ENCODE measurements around the gene ACR. TPM values are rescaled to one million over a fixed set of nuclear protein-coding genes. Genes with fewer than 3 reads are reported as not detected.

ACR gene
- total RNA-seq = 0.16 TPM in 1 of 2 replicates, not detected in the other

GRCh38 chr22:50737728-50738648 lies at the start of gene ACR:
Gene ACR, plus strand, starts transcription at chr22:50738204. Its CDS starts 32 bp downstream, at chr22:50738236.

GRCh38 chr22:50783033-50783879 lies 45.3 kb downstream of the ACR start, which contains the start of gene RABL2B:
Gene RABL2B, minus strand, starts transcription at chr22:50783636. Its CDS starts 1,342 bp downstream, at chr22:50782294.

Small RNA genes lying within 50 kb of the gene (small RNA-seq; reads per million reads assigned to genes)
- gene RNU6-409P = not detected

Other genes starting within 250 kb of the ACR start
- 82.6 and 93.6 TPM in 2 replicates for gene LMF2, start 230.5 kb upstream of the ACR start, total RNA-seq
- gene NCAPH2, start 230.0 kb upstream of the ACR start, total RNA-seq = 23.3 and 24.8 TPM in 2 replicates
- gene SCO2, start 212.6 kb upstream of the ACR start, total RNA-seq = 3.2 and 6.1 TPM in 2 replicates
- gene TYMP, start 208.2 kb upstream of the ACR start, total RNA-seq = 73.7 and 88.9 TPM in 2 replicates
- 0.12 TPM in 1 of 2 replicates, not detected in the other for gene KLHDC7B, start 192.3 kb upstream of the ACR start, total RNA-seq
- gene SYCE3, start 175.3 kb upstream of the ACR start, total RNA-seq = not detected in 2 replicates
- gene CPT1B, start 159.8 kb upstream of the ACR start, total RNA-seq = 3.2 and 4.0 TPM in 2 replicates
- gene CHKB, start 155.4 kb upstream of the ACR start, total RNA-seq = 40.8 and 45.1 TPM in 2 replicates
- 1.9 and 4.6 TPM in 2 replicates for gene MAPK8IP2, start 137.4 kb upstream of the ACR start, total RNA-seq
- gene ARSA, start 110.1 kb upstream of the ACR start, total RNA-seq = 40.8 and 47.1 TPM in 2 replicates
- 0.85 and 1.9 TPM in 2 replicates for gene SHANK3, start 65.4 kb upstream of the ACR start, total RNA-seq
- gene RABL2B, start 45.4 kb downstream of the ACR start, total RNA-seq = 21.6 and 25.3 TPM in 2 replicates